Brain microvascular endothelial cell (primary cell): Measurements from ENCODE around the gene CDH13.

Source experiments
- DNase-seq: peaks from one replicate; pipeline ENCODE4 v3.0.0-alpha.2; 2020
- H3K27ac ChIP-seq: fragments of 250-450 bp; sonication (Bioruptor Pico); 2 replicates; pipeline ENCODE4 v1.5.1; 2020; ENCODE audit warnings: mild to moderate bottlenecking, moderate library complexity
- H3K27me3 ChIP-seq: fragments of 250-450 bp; sonication (Bioruptor Pico); replicated peaks from 2 replicates; pipeline ENCODE4 v1.5.1; 2020; ENCODE audit warnings: mild to moderate bottlenecking
- H3K36me3 ChIP-seq: fragments of 250-450 bp; sonication (Bioruptor Pico); replicated peaks from 2 replicates; pipeline ENCODE4 v1.5.1; 2020; ENCODE audit warnings: mild to moderate bottlenecking
- H3K4me3 ChIP-seq: 2 replicates; pipeline ENCODE4 v1.5.1; 2011; ENCODE audit warnings: low read depth, mild to moderate bottlenecking, control low read depth, low read length, moderate library complexity
- in situ Hi-C: cut with HindIII; loops from 2 replicates; pipeline ENCODE4 v1.10.0; 2017; ENCODE audit warnings: low sequenced_read_pairs, low pct_ligation_motif_present
- TF ChIP-seq, protein P1 (sequence below): IDR thresholded peaks from 2 replicates; pipeline ENCODE4 v1.5.1; 2011; ENCODE audit warnings: low read depth, mild to moderate bottlenecking, moderate library complexity, low read length, control low read depth, inconsistent platforms; ENCODE audit errors: missing control alignments

Gene CDH13

DNA sequence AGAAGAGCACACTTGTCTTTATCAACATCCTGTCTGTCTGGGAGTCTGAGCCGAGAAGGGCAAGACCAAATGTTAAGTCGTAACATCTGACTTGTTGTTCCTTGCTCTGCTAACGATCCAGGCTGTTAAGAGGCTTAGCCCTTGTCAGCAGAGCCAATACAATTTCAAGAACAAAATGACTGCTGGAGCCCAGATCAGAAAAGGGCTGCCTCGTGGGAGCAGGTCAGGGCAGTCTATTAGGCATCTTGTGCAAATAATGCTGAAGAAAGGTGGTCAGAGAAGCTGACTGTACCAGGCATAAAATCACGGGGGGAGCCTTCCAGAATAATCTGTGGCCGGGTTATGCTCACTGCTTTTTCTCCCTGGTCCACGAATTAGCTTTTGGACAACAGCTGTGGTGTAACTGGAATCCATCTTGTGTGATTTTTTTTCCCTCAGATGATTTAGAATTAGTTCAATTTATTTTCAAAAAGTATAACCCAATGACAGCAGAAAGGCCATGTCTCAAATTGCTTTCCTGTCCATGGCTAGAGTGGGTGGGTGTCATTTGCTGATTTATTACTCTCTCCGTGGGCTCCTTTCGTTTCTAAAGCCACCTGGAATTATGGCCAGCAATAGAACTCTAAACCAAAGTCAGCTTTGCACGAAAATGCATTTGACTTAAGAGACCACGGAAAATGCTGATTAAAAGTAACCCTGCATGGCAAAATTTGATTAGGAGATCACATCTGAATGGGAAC lies 959.9 kb downstream of the CDH13 start:
- TF ChIP-seq, protein P1, sequence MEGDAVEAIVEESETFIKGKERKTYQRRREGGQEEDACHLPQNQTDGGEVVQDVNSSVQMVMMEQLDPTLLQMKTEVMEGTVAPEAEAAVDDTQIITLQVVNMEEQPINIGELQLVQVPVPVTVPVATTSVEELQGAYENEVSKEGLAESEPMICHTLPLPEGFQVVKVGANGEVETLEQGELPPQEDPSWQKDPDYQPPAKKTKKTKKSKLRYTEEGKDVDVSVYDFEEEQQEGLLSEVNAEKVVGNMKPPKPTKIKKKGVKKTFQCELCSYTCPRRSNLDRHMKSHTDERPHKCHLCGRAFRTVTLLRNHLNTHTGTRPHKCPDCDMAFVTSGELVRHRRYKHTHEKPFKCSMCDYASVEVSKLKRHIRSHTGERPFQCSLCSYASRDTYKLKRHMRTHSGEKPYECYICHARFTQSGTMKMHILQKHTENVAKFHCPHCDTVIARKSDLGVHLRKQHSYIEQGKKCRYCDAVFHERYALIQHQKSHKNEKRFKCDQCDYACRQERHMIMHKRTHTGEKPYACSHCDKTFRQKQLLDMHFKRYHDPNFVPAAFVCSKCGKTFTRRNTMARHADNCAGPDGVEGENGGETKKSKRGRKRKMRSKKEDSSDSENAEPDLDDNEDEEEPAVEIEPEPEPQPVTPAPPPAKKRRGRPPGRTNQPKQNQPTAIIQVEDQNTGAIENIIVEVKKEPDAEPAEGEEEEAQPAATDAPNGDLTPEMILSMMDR: no peak
- DNase-seq: no peak
- no peaks in the 10 kb centered on the region for H3K27me3 ChIP-seq
- no peaks in the 10 kb centered on the region for H3K36me3 ChIP-seq
- in situ Hi-C loops: no loop called here
- H3K4me3 ChIP-seq: no peak overlapping the region
- no peak overlapping the region for H3K27ac ChIP-seq

DNA sequence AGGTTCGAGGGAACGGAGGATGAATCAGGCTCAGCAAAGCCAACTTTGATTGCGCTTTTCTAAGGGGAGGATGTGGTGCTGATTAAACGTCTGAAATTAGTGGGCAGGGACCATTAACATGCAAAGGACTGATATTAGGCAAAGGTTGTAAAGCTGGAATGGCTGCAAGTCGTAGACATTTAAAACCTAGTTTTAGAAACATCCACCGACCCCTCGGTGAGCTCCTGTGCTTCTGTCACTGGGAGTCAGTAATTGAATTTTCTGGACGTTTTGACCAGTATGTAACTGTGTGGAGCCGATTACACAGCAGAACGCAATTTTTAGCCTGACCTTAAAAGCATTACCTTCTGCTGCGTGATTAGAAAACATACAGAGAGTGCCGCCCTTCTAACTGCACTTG lies 960.4 kb downstream of the CDH13 start:
- in situ Hi-C loops: no loop called here
- DNase-seq: no peak
- Histone ChIP-seq H3K27me3 (no peaks in the 10 kb centered on the region), H3K27ac (no peak overlapping the region), H3K36me3 (no peaks in the 10 kb centered on the region), H3K4me3 (no peak overlapping the region)
- TF ChIP-seq, protein P1: no peak

- no peak for DNase-seq
- Histone ChIP-seq H3K27ac (no peak overlapping the region), H3K4me3 (no peak overlapping the region), H3K27me3 (no peaks in the 10 kb centered on the region), H3K36me3 (no peaks in the 10 kb centered on the region)
- TF ChIP-seq, protein P1: no peak
- in situ Hi-C loops: no loop called here
These were observed 961.3 kb downstream of the CDH13 start for GRCh38 chr16:83588070-83588469.

GRCh38 chr16:83589576-83589975 lies 962.8 kb downstream of the CDH13 start:
- Histone ChIP-seq H3K27ac (no peak overlapping the region), H3K4me3 (no peak overlapping the region), H3K27me3 (no peaks in the 10 kb centered on the region), H3K36me3 (no peaks in the 10 kb centered on the region)
- TF ChIP-seq, protein P1: no peak
- no peak for DNase-seq
- in situ Hi-C loops: no loop called here

- H3K36me3 ChIP-seq: no peaks in the 10 kb centered on the region
- in situ Hi-C loops: no loop called here
These were observed 966.0 kb downstream of the CDH13 start for GRCh38 chr16:83592778-83593177.

More at GRCh38 chr16:83592778-83593177, 966.0 kb downstream of the CDH13 start:
- Histone ChIP-seq H3K4me3 (no peak overlapping the region), H3K27ac (no peak overlapping the region), H3K27me3 (no peaks in the 10 kb centered on the region)
- TF ChIP-seq, protein P1: no peak
- DNase-seq: no peak
